K562 (cell line): Measurements from ENCODE around the gene XPA. TPM values are rescaled to one million over a fixed set of nuclear protein-coding genes. Genes with fewer than 3 reads are reported as not detected.

ENCODE experiments used
- CHD1 ChIP-seq: fragments of 200-600 bp; sonication (generic); IDR thresholded peaks from one replicate; pipeline ENCODE4 v1.6.1; 2012; ENCODE audit warnings: mild to moderate bottlenecking, moderate library complexity, low read length, inconsistent platforms
- ELF4 ChIP-seq: fragments of 450-650 bp; formaldehyde crosslinking; IDR thresholded peaks from 2 replicates; pipeline ENCODE4 v1.4.0; 2022; ENCODE audit warnings: missing genetic modification characterization
- ESRRA ChIP-seq: fragments of 450-650 bp; IDR thresholded peaks from 2 replicates; pipeline ENCODE4 v1.6.1; 2014; ENCODE audit warnings: low read depth, mild to moderate bottlenecking, moderate library complexity, borderline replicate concordance
- GTF2E2 ChIP-seq: fragments of 200-800 bp; sonication (Bioruptor generic); IDR thresholded peaks from 2 replicates; pipeline ENCODE4 v1.6.1; 2016; ENCODE audit warnings: missing genetic modification characterization, missing compliant biosample characterization
- HDGF ChIP-seq: fragments of 450-650 bp; IDR thresholded peaks from 2 replicates; pipeline ENCODE4 v1.6.1; 2016
- KLF1 ChIP-seq: fragments of 450-650 bp; IDR thresholded peaks from 2 replicates; pipeline ENCODE4 v1.6.1; 2016; ENCODE audit warnings: missing genetic modification characterization, missing compliant biosample characterization
- MCM7 ChIP-seq, 2 experiments: fragments of 450-650 bp; IDR thresholded peaks; 2 replicates each; pipeline ENCODE4 v1.6.1; 2016 to 2018
- MTA2 ChIP-seq: fragments of 450-650 bp; IDR thresholded peaks from 2 replicates; pipeline ENCODE4 v1.6.1; 2016; ENCODE audit warnings: low read depth
- RBM15 ChIP-seq: fragments of 200-400 bp; formaldehyde crosslinking; IDR thresholded peaks from 2 replicates; pipeline ENCODE4 v1.6.1; 2018; ENCODE audit warnings: mild to moderate bottlenecking, low read length, moderate library complexity; ENCODE audit not compliant: insufficient read depth
- RFX7 ChIP-seq: fragments of 250-450 bp; sonication (Bioruptor Pico); IDR thresholded peaks from 2 replicates; pipeline ENCODE4 v1.5.1; 2021; ENCODE audit warnings: mild to moderate bottlenecking
- RREB1 ChIP-seq: fragments of 250-450 bp; sonication (Bioruptor Pico); IDR thresholded peaks from 2 replicates; pipeline ENCODE4 v1.4.0; 2020
- SAFB2 ChIP-seq: fragments of 200-400 bp; formaldehyde crosslinking; IDR thresholded peaks from 2 replicates; pipeline ENCODE4 v1.6.1; 2018; ENCODE audit warnings: borderline replicate concordance, low read length, low read depth, moderate library complexity; ENCODE audit not compliant: severe bottlenecking
- SMARCA4 ChIP-seq: fragments of 450-650 bp; IDR thresholded peaks from 2 replicates; pipeline ENCODE4 v1.6.1; 2016
- SMARCE1 ChIP-seq: fragments of 450-650 bp; IDR thresholded peaks from 2 replicates; pipeline ENCODE4 v1.7.1; 2016; ENCODE audit warnings: mild to moderate bottlenecking
- STAG1 ChIP-seq: sonication (generic); formaldehyde crosslinking; IDR thresholded peaks from 2 replicates; pipeline ENCODE4 v1.5.0; 2020; ENCODE audit warnings: missing genetic modification reagents, borderline replicate concordance
- TAF7 ChIP-seq: fragments of 450-650 bp; IDR thresholded peaks from 2 replicates; pipeline ENCODE4 v1.6.1; 2016; ENCODE audit warnings: missing genetic modification characterization, missing compliant biosample characterization
- U2AF2 ChIP-seq: fragments of 200-400 bp; formaldehyde crosslinking; optimal IDR thresholded peaks from 2 replicates; pipeline ENCODE3; 2017; ENCODE audit warnings: low read depth, mild to moderate bottlenecking, low read length
- ZBTB17 ChIP-seq: fragments of 450-650 bp; formaldehyde crosslinking; IDR thresholded peaks from 2 replicates; pipeline ENCODE4 v1.4.0; 2020; ENCODE audit warnings: mild to moderate bottlenecking
- ZFP1 ChIP-seq: fragments of 450-650 bp; formaldehyde crosslinking; IDR thresholded peaks from 2 replicates; pipeline ENCODE4 v1.4.0; 2020; ENCODE audit warnings: mild to moderate bottlenecking, mixed read lengths
- ZNF165 ChIP-seq: fragments of 250-450 bp; sonication (Bioruptor Pico); IDR thresholded peaks from 2 replicates; pipeline ENCODE4 v1.4.0; 2020; ENCODE audit warnings: borderline replicate concordance
- ZNF668 ChIP-seq: fragments of 250-450 bp; sonication (Bioruptor Pico); IDR thresholded peaks from 2 replicates; pipeline ENCODE4 v1.8.0; 2022; ENCODE audit warnings: mild to moderate bottlenecking, inconsistent platforms
- ZNF717 ChIP-seq: fragments of 250-450 bp; sonication (Bioruptor Pico); IDR thresholded peaks from 2 replicates; pipeline ENCODE4 v1.5.0; 2021
- ZSCAN32 ChIP-seq: fragments of 450-650 bp; formaldehyde crosslinking; IDR thresholded peaks from 2 replicates; pipeline ENCODE4 v1.4.0; 2020; ENCODE audit warnings: mild to moderate bottlenecking, moderate library complexity
- polyA plus RNA-seq, 8 experiments: library from polyadenylated mRNA; depleted of rRNA in 4 of 8; stranded (reverse) in 5 of 8; unstranded in 3 of 8; fragments of >200 nt; fragmentation: Nextera tagmentation in 2 of 8; fragmentation: Illumina TruSeq in 1 of 8; extraction: Ambion mirVana in 2 of 8; extraction: Trizol in 1 of 8; gene quantifications; 2 replicates each; pipeline versions ENCODE4 v1.2.1 to v1.2.3, GENCODE V29; 2011 to 2014; ENCODE audit warnings: inconsistent platforms in 1 of 8, missing spikeins in 1 of 8
- total RNA-seq, 7 experiments: library from RNA; depleted of rRNA in 6 of 7; stranded (reverse); fragments of >200 nt in 6 of 7; fragmentation: Illumina TruSeq in 2 of 7; extraction: Trizol in 2 of 7; gene quantifications; 2 replicates each; pipeline versions ENCODE4 v1.2.1 to v1.2.3, GENCODE V29; 2011 to 2021; ENCODE audit warnings: low replicate concordance in 1 of 7

XPA gene
- total and polyA plus RNA-seq, 9 of the 15 experiments (the other 6 are each of a cell fraction or from before 2014, with no cell fraction given), result 5.1 to 18.2 (median 14.1) TPM

GRCh38 chr9:97696803-97697601 lies at the start of gene XPA (continued):
- TF ChIP-seq MCM7 (IDR thresholded peaks at IDR 0.05) (no peak), ZBTB17 (0 out of 2 replicates have a peak, but pooled peaks have one; percentile 16), RFX7 (CRISPR knock-in tag) (no peak), STAG1 (CRISPR knock-in tag) (no peak), SAFB2 (no peak), GTF2E2 (tag) (no peak), ELF4 (CRISPR knock-in tag) (no peak), CHD1 (peak; percentile 81), ZNF668 (CRISPR knock-in tag) (no peak), ZFP1 (CRISPR knock-in tag) (no peak), ESRRA (no peak), ZNF717 (no peak), U2AF2 (no peak), SMARCA4 (0 out of 2 replicates have a peak, but pooled peaks have one; percentile 7), RBM15 (no peak), KLF1 (no peak), SMARCE1 (no peak; the same call in 1 of the 2 replicates), ZSCAN32 (CRISPR knock-in tag) (no peak), RREB1 (CRISPR knock-in tag) (no peak), TAF7 (tag) (no peak), HDGF (no peak), MTA2 (no peak), ZNF165 (no peak)
